ENCODE data around the gene PARVA.

The PARVA gene

DNA sequence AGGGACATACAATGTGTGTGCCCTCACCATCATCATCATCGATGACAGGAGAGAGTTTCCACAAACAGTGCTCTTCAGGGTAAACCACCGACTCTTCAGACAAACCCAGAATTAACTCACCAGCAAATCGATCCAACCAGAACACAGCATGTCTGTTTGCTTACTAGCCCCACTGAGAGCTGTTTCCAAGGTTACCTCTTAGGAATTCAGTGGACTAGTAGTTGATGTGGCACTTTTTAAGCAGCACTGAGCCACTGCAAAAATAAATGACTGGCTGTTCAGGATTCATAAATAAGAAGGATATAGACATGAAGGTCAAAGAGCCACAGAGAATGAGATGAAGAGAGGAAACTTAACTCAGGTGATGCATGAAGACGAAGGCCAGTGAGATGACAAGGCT is 83.1 kb downstream of the PARVA start:
- TF ChIP-seq ZNF274 (IDR thresholded peaks at IDR 0.05; ENCODE audit: low read depth, low read length), result no peak

DNA sequence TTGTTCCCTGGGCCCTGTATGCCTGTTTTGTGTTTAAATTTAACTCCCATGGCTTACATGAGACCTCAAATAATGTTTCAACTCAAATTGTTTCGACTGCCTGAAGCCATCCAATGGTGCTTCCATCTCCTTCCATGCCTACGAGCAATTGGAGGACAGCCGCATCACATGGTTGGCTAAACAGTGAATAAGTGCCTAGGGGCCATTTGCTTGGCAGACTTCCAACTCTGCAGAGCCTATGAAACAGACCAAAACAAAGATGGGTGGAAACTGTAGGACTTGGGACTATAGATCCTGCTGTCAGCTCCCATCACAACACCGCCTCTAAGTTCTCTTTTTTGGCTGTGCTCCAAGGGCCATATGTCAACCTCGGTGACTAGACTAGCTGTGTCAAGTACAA is 84.1 kb downstream of the PARVA start:
- H3K4me3 ChIP-seq (ENCODE audit: low read length), result no peak overlapping the region
- no peak for TF ChIP-seq ZNF274 (IDR thresholded peaks at IDR 0.05; ENCODE audit: low read depth, low read length)

More for the DNA sequence above, 83.1 kb downstream of the PARVA start:
- no peak overlapping the region for H3K4me3 ChIP-seq (ENCODE audit: low read length)

DNA sequence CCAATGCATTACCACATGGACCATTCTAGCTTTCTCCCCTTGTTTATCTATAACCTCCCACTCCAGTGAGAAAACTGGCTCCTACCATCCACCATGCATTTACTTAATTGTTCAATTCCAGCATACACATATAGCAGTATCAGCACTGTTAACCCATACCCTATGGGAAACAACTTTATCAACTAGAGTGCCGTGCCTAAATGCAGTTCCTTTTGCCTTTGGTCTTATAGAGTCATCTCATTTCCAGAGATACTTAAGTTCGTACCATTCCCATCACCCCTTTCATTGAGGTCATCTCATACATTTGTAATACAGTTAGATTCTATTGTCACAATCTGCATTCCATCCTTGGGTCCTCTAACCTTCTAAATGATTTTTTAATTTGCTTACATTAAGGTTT is 86.9 kb downstream of the PARVA start:
- no peak for TF ChIP-seq ZNF274 (IDR thresholded peaks at IDR 0.05; ENCODE audit: low read depth, low read length)
- H3K4me3 ChIP-seq (ENCODE audit: low read length), result no peak overlapping the region

DNA sequence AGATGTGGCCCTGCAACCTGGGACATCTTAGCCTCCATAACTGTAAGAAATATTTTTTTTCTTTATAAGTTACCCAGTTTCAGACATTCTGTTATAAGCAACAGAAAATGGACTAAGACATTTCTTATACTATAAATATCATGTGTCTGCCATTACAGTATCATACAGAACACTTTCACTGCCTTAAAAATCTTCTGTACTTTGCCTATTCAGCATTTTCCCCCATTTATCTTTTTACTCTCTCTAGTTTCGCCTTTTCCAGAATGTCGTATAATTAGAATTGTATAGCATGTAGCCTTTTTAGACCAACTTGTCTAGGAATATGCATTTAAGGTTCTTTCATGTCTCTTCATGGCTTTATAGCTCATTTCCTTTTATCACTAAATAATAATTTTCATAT is 88.0 kb downstream of the PARVA start:
- TF ChIP-seq ZNF274 (IDR thresholded peaks at IDR 0.05; ENCODE audit: low read depth, low read length), result no peak
- no peak overlapping the region for H3K4me3 ChIP-seq (ENCODE audit: low read length)

DNA sequence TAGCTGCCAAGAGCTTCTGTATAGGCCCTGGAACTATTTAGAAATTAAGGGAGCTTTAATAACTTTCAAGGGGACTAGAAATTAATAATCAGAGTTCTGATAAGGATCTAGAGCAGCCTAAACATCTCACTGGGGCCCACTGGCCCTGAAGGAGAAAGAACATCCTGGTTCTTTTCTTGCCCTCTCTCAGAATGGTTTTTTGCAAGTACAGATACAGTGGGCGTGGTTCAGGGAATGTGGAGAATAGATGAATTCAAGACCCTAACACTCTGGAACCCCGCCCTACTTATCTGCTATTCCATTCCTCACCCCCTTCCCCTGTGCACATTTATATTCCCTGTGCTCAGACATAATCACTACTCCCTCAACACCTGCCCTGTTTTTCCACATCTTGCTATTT is 90.2 kb downstream of the PARVA start:
- TF ChIP-seq ZNF274 (IDR thresholded peaks at IDR 0.05; ENCODE audit: low read depth, low read length), result no peak
- no peak overlapping the region for H3K4me3 ChIP-seq (ENCODE audit: low read length)

DNA sequence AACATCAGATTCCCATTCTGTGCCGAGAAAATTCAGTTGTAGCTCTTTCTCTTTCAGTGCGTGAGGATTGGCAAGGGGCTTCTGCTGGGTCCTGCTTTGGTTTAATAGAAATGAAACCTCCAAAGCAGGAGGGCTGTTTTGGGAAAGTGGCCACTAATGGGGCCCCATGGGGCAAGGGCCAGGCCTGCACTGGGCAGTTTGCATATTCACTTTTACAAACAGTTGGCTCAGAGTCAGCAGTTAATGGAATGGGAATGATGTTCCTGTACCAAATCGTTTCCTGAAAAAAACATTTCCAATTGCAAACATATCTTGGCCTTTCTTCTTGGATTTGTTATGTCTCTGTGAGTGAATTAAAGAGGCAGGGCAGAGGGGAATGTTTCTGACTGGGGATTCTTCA is 92.1 kb downstream of the PARVA start:
- TF ChIP-seq ZNF274 (IDR thresholded peaks at IDR 0.05; ENCODE audit: low read depth, low read length), result no peak
- no peak overlapping the region for H3K4me3 ChIP-seq (ENCODE audit: low read length)

DNA sequence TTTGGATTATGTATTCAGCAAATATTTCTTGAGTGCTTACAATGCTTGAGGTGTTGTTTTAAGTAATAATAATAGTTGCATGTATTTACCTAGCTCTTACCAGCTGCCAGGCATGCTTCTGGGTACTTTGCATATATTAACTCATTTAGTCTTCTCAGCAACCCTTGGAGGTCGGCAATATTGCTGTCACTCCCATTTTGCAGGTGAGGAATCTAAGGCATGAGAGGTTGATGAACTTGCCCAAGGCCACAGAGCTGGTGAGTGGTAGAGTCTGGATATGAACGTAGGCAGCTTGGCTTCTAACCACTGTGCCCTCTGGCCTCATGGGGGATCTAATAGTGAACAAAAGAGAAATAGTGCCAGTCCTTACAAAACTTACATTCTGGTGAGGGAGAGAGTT is 92.9 kb downstream of the PARVA start:
- H3K4me3 ChIP-seq (ENCODE audit: low read length), result no peak overlapping the region
- no peak for TF ChIP-seq ZNF274 (IDR thresholded peaks at IDR 0.05; ENCODE audit: low read depth, low read length)

DNA sequence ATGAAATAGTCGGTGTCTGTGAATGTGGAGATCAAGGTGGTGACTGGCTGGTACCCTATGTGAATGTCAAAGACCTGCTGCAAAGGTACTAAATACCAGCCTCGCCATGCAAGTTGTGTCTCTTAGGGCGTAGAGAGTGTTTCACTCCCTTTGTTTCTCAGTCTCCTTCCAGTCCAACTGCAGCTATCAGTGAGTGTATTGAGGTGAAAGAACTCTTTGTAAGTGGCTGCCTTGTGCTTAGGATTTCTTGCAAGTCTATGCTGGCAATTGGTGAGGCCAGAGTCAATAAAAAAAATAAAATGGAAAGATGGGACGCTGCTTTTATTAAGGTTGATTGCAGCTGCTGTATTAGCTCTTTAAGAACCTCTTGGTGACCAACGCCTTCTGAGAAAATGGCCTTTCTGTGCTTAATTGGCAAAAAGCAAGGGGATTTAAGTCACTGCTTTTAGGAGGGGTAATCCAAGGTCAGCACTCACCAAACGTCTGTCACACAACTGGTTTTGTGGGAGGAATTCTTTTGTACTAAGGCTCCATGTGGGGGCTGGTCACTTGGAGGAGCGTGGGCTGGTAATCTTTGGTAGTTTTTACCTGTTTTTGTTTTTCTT is 95.1 kb downstream of the PARVA start:
- TF ChIP-seq ZNF274 (IDR thresholded peaks at IDR 0.05; ENCODE audit: low read depth, low read length), result no peak

DNA sequence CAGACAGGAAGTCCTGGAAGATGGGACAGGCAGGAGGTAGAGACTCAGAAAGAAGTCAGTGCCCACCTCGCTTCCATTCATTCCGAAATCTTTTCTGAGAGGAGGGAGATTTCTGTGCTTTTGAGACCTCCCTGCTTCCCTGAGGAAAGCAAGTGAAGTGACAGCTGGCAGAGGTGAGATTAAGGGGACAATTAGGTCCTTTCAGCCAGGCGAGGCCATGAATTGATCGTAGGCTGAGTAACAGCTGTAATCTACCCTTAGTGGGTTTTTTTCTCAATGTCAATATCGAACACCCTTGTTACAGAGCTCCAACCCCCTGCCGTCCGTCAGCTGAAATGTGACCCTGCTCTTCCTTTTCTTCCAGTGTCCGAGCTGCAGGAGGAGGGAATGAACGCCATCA is 96.0 kb downstream of the PARVA start:
- no peak overlapping the region for H3K4me3 ChIP-seq (ENCODE audit: low read length)
- no peak for TF ChIP-seq ZNF274 (IDR thresholded peaks at IDR 0.05; ENCODE audit: low read depth, low read length)

More for the DNA sequence above, 95.1 kb downstream of the PARVA start:
- no peak overlapping the region for H3K4me3 ChIP-seq (ENCODE audit: low read length)

DNA sequence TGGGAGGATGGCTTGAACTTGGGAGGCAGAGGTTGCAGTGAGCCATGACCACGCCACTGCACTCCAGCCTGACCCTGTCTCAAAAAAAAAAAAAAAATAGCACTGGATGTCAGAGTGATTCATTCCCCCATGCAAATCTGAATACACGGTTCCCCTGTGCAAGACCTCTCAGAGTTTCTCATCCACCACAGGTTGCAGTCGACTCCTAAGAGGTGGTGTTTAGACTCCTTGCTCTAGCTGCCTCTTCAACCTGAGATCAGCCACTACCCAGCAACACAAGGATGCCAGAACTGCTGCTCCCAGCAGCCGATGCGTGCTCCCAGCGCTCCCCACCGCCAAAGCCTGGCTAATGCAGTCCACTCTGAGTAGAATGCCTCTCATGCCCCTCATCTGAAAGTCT is 97.5 kb downstream of the PARVA start:
- no peak for TF ChIP-seq ZNF274 (IDR thresholded peaks at IDR 0.05; ENCODE audit: low read depth, low read length)
- no peak overlapping the region for H3K4me3 ChIP-seq (ENCODE audit: low read length)

DNA sequence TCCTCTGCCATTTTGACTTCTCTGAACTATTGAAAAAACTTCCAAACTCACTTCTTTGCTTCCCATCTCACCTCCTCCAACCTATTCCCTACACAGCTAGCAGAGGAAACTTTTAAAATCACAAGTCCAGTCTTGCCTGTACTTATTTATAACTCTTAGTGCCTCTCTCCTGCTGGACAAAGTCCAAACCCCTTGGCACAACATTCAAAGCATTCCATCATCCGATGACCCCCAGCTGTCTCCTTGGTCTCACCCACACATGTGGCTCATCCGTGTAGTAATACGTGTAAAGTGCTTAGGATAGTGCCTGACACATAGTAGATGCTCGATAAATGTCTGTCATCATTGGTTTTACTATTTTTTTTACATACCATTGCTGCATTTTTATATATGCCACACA is 101.4 kb downstream of the PARVA start:
- TF ChIP-seq ZNF274 (IDR thresholded peaks at IDR 0.05; ENCODE audit: low read depth, low read length), result no peak
- no peak overlapping the region for H3K4me3 ChIP-seq (ENCODE audit: low read length)

DNA sequence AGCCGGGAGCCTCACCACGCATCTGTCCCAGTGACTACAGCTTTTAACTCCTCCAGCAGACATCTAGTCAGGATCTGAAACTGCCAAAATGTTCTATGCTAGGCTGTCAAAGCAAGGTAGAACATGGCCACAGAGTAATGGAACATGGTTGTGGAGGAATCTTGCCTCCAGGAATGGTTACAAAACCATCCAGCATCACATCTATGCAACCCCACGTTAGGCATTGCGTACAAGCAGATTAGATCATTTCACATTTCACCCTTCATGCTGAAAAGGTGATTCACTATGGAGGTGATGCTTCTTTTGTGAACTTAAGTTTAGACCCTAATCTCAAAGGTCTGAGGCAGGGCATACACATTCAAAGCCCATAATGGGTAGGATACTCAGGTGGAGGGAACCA is 103.0 kb downstream of the PARVA start:
- no peak for TF ChIP-seq ZNF274 (IDR thresholded peaks at IDR 0.05; ENCODE audit: low read depth, low read length)
- no peak overlapping the region for H3K4me3 ChIP-seq (ENCODE audit: low read length)

DNA sequence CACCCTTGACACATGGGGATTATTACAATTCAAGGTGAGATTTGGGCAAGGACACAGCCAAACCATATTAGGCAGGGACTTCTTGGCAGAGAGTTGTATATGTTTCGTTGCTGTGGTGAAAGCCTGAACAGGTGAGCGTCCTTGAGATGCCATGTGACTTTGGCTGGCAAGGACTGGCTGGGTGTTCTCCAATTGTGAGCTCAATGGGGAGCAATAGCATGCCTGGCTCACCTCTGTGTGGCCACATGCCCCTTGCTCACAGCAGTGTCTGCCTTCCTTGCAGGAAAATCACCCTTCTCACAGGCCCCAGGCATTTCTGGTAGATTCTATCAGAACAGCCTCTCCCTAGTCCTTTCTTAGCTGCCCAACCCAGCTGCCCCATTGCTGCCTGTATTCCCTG is 105.5 kb downstream of the PARVA start:
- no peak overlapping the region for H3K4me3 ChIP-seq (ENCODE audit: low read length)
- no peak for TF ChIP-seq ZNF274 (IDR thresholded peaks at IDR 0.05; ENCODE audit: low read depth, low read length)

DNA sequence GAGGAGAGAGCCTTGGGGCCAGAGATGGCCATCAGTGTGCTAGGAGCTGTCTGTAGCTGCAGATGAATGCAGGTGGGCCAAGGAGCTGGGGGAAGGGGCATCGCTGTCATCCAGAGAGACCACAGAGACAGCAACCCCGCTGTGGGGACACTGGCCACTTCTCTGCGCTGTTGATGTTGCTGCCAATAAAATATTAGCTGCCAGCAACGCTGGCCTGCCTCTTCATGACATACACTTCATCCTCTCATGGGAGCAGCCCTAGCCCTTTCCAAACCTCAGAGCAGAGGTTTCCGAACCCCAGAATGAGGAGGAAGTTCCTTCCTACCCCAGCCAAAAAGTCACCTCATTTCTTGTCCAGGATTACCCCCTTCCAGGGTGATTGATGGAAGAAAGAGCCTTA is 106.2 kb downstream of the PARVA start:
- TF ChIP-seq ZNF274 (IDR thresholded peaks at IDR 0.05; ENCODE audit: low read depth, low read length), result no peak
- H3K4me3 ChIP-seq (ENCODE audit: low read length), result no peak overlapping the region

DNA sequence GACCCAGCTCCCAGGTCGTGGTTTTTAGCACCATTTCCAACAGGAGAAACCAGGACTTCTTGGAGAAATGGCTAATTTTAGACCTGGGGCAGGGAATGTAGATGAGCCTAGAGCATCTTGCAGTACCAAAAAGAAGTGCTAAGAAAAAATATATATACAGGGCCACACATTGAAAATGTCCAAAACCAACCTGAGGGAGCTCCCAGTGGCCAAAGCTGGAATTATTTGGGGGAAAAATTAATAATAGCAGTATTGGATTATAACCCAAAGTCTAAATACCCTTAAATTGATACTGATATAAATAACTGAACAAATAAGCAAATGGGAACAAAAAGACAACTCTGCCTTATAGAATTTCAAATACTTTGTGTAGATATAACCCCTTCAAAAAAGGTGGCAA is 108.0 kb downstream of the PARVA start:
- H3K4me3 ChIP-seq (ENCODE audit: low read length), result no peak overlapping the region
- no peak for TF ChIP-seq ZNF274 (IDR thresholded peaks at IDR 0.05; ENCODE audit: low read depth, low read length)

DNA sequence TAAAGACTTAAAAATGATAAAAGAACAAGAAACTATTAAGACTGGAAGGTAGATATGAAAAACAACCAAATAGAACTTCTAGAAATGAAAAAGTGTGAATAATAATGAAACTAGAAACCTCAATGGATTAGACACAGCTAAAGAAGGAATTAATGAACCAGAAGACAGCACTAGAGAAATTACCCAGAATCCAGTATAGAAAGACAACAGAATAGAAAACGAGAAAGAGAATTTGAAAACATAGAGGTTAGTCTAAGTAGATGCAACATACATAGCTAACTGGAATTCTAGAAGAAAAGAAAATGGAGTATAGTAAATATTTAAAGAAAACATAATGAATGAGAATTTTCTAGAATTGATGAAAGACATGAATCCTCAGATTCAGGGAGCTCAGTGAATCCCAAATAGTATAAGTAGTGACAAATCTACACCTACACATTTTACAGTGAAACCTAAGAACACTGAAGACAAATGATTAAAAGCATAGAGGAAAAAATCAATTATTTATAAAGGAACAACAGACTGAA is 111.9 kb downstream of the PARVA start:
- no peak for TF ChIP-seq ZNF274 (IDR thresholded peaks at IDR 0.05; ENCODE audit: low read depth, low read length)
- H3K4me3 ChIP-seq (ENCODE audit: low read length), result no peak overlapping the region

Data from GM08714 (cell line).